ENCODE results near the gene LHPP. TPM values are rescaled to one million over a fixed set of nuclear protein-coding genes. Genes with fewer than 3 reads are reported as not detected.

LHPP gene
- total RNA-seq, 1 donor = 20.4 TPM

DNA sequence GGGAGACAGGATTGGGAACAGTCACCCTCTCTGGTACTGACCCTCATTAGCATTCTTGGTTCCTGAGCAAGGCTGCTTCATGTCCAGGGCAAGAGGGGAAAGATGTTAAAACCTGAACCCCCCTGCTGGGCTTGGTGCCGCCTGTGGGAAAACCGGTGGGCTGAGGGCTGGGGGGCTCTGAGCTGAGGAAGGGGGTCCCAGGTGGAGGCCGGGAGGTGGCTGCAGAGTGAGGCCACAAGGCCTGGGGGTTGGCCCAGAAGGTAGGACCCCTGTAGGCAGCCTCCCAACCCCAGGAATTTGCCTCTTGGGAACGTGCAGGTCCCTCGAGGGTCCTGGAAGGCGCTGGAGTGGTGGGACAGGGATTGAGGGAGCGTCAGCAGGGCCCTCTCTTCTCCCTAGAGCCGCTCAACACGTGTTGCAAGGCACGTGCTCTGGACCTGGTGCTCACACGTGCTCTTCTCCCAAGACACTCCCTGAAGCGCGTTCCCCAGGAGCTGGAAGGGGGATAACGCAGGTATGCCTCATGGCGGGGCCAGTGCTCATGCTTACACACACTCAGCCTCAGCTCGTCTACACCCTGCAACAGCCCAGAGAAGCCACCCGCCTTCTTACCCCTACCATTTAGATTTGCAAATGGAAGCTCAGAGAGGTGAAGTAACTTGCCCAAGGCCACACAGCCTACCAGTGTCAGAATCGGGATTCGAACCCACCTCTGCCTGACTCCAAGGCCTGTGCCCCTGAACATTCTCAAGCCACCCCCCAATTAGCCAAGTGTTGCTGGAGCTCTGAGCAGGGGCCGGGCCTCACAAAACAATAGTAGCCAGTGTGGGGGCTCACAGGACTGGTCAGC lies 64.4 kb downstream of the LHPP start:
- no peak overlapping the region for H3K4me3 ChIP-seq (ENCODE audit: low read length)
- peaks cover 28% of the 10 kb centered on the region for H3K4me1 ChIP-seq (ENCODE audit: insufficient read depth, low read length)
- no peaks in the 10 kb centered on the region for H3K9me3 ChIP-seq (ENCODE audit: low read depth, low read length)
- H3K27me3 ChIP-seq (ENCODE audit: insufficient read depth, low read length) = no peaks in the 10 kb centered on the region

DNA sequence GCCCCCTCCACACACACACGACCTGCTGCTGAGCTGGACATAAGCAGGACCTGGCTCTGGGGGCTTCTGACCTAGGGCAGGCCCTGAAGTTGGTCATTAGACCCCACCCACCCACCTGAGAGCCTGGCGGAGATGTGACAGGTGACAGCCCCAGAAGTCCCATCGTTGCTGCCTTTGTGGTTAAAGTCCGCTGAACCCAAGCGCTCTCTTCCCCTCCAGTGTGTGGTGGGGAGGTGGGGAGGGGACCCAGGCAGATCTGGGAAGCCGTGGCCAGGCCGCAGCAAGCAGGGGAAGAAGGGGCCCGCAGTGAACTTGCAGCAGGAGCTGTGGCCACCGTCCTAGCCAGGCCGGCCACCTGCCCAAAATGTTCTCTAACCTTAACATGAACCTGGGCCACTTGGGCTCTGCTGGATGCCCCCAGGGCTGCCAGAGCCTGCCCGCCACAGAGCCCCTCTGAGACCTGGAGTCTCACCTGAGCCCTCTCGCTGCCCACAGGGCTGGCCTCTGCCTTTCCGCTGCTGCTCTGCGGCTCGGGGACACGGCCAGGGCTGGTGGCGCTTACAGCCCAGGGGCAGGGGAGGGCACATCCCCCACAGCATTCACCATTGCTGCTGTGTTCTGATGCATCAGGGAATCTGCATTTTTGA lies 65.1 kb downstream of the LHPP start:
- no peak overlapping the region for H3K4me3 ChIP-seq (ENCODE audit: low read length)
- H3K4me1 ChIP-seq (ENCODE audit: insufficient read depth, low read length) = peaks cover 23% of the 10 kb centered on the region
- H3K27me3 ChIP-seq (ENCODE audit: insufficient read depth, low read length) = no peaks in the 10 kb centered on the region
- no peaks in the 10 kb centered on the region for H3K9me3 ChIP-seq (ENCODE audit: low read depth, low read length)

DNA sequence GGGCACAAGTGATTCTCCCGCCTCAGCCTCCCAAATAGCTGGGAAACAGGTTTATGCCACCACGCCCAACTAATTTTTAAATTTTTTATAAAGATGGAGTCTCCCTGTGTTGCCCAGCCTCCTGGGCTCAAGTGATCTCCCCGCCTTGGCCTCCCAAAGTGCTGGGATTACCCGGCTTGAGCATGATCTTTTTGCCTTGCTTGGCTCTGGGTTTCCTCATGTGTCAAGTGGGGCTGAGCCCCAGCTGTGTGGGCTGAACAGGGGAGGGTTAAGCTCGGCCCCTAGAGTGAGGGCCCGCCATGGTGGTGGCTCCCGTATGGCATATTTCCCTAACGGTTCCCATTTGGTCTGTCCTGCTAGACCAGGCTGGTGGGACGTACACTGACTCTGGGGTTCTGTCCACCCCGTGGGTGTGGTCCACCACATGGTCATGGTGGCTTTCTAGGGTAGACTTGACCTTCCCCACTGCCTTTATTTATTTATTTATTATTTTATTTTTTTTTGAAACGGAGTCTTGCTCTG lies 66.3 kb downstream of the LHPP start:
- H3K4me3 ChIP-seq (ENCODE audit: low read length) = no peak overlapping the region

GRCh38 chr10:124529661-124530214 lies 68.1 kb downstream of the LHPP start:
- no peaks in the 10 kb centered on the region for H3K9me3 ChIP-seq (ENCODE audit: low read depth, low read length)
- H3K4me1 ChIP-seq (ENCODE audit: insufficient read depth, low read length) = peaks cover 16% of the 10 kb centered on the region
- H3K27me3 ChIP-seq (ENCODE audit: insufficient read depth, low read length) = no peaks in the 10 kb centered on the region
- no peak overlapping the region for H3K4me3 ChIP-seq (ENCODE audit: low read length)

More for the DNA sequence above, 66.3 kb downstream of the LHPP start:
- H3K4me1 ChIP-seq (ENCODE audit: insufficient read depth, low read length) = peaks cover 19% of the 10 kb centered on the region
- no peaks in the 10 kb centered on the region for H3K27me3 ChIP-seq (ENCODE audit: insufficient read depth, low read length)
- H3K9me3 ChIP-seq (ENCODE audit: low read depth, low read length) = no peaks in the 10 kb centered on the region

DNA sequence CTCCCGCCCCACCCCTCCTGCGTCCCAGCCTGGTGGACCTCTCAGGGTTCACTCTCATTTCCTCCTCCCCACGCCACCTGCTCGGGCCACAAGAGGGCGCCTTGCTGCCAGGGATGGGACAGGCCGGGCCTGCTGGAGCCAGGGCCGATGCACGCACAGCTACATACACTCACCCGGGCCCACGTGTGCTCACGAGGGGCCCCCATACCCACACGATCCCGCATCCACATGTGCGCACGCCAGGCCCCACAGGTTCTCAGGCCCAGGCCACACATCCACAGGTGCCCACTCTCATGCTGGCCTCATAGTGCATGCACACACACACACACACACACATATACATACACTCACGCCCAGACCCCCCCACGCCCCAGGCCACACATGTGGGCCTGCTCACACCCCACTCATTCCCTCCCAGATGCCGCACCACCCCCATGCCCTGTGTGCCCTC lies 68.6 kb downstream of the LHPP start:
- Histone ChIP-seq H3K27me3 (ENCODE audit: insufficient read depth, low read length) (no peaks in the 10 kb centered on the region), H3K4me3 (ENCODE audit: low read length) (no peak overlapping the region), H3K9me3 (ENCODE audit: low read depth, low read length) (no peaks in the 10 kb centered on the region), H3K4me1 (ENCODE audit: insufficient read depth, low read length) (peaks cover 21% of the 10 kb centered on the region)

GRCh38 chr10:124530816-124531215 lies 69.2 kb downstream of the LHPP start:
- no peaks in the 10 kb centered on the region for H3K9me3 ChIP-seq (ENCODE audit: low read depth, low read length)
- peaks cover 26% of the 10 kb centered on the region for H3K4me1 ChIP-seq (ENCODE audit: insufficient read depth, low read length)
- no peaks in the 10 kb centered on the region for H3K27me3 ChIP-seq (ENCODE audit: insufficient read depth, low read length)
- no peak overlapping the region for H3K4me3 ChIP-seq (ENCODE audit: low read length)

GRCh38 chr10:124532106-124532641 lies 70.6 kb downstream of the LHPP start:
- Histone ChIP-seq H3K4me1 (ENCODE audit: insufficient read depth, low read length) (peaks cover 34% of the 10 kb centered on the region), H3K9me3 (ENCODE audit: low read depth, low read length) (no peaks in the 10 kb centered on the region), H3K27me3 (ENCODE audit: insufficient read depth, low read length) (no peaks in the 10 kb centered on the region), H3K4me3 (ENCODE audit: low read length) (no peak overlapping the region)

GRCh38 chr10:124532788-124533187 lies 71.2 kb downstream of the LHPP start:
- Histone ChIP-seq H3K4me1 (ENCODE audit: insufficient read depth, low read length) (peaks cover 34% of the 10 kb centered on the region), H3K27me3 (ENCODE audit: insufficient read depth, low read length) (no peaks in the 10 kb centered on the region), H3K4me3 (ENCODE audit: low read length) (no peak overlapping the region), H3K9me3 (ENCODE audit: low read depth, low read length) (no peaks in the 10 kb centered on the region)

GRCh38 chr10:124533266-124533665 lies 71.6 kb downstream of the LHPP start:
- H3K9me3 ChIP-seq (ENCODE audit: low read depth, low read length) = no peaks in the 10 kb centered on the region
- no peaks in the 10 kb centered on the region for H3K27me3 ChIP-seq (ENCODE audit: insufficient read depth, low read length)
- peaks cover 34% of the 10 kb centered on the region for H3K4me1 ChIP-seq (ENCODE audit: insufficient read depth, low read length)
- H3K4me3 ChIP-seq (ENCODE audit: low read length) = no peak overlapping the region

GRCh38 chr10:124534231-124534798 lies 72.7 kb downstream of the LHPP start:
- Histone ChIP-seq H3K4me3 (ENCODE audit: low read length) (no peak overlapping the region), H3K4me1 (ENCODE audit: insufficient read depth, low read length) (peaks cover 34% of the 10 kb centered on the region), H3K9me3 (ENCODE audit: low read depth, low read length) (no peaks in the 10 kb centered on the region), H3K27me3 (ENCODE audit: insufficient read depth, low read length) (no peaks in the 10 kb centered on the region)

- no peaks in the 10 kb centered on the region for H3K9me3 ChIP-seq (ENCODE audit: low read depth, low read length)
- H3K4me1 ChIP-seq (ENCODE audit: insufficient read depth, low read length) = peaks cover 35% of the 10 kb centered on the region
- no peak overlapping the region for H3K4me3 ChIP-seq (ENCODE audit: low read length)
- H3K27me3 ChIP-seq (ENCODE audit: insufficient read depth, low read length) = no peaks in the 10 kb centered on the region
Measured at GRCh38 chr10:124534826-124535601, 73.4 kb downstream of the LHPP start.

DNA sequence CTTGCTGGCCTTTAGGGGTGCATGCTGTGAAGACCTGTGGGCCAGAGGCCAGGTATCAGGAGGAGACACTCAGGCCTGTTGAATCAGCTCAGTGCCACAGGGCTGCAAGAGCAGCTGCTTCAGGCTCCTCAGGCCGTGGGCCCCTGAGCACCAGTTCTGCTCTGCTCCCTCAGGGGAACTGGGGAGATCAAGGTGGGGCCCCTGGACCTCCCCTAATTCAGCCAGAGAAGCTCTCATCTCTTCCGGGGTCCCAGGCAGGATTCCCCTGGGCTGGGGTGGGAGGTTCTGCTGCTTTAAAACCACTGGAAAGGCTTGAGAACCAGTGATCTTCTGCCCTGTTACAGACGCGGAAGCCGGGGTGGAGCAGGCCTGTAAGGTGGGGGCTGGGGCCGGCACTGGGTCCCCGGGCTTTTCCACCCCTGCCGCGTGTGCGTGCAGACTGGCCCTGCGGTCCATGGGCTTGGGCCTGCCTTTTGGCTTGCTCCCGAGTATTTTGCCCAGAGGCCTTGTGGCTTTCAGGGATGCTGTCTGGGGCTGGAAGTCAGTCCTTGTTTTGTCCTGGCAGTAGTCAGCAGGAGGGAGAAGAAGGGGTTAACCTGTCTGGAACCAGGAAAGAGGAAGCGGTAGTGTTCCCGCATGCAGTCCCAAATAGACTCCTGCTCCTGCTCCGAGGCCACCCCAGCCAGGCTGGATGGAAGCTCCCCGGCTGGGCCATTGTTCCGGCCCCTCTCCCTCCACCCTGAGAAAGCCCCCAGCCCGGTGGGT lies 74.3 kb downstream of the LHPP start:
- Histone ChIP-seq H3K4me3 (ENCODE audit: low read length) (no peak overlapping the region), H3K27me3 (ENCODE audit: insufficient read depth, low read length) (no peaks in the 10 kb centered on the region), H3K9me3 (ENCODE audit: low read depth, low read length) (no peaks in the 10 kb centered on the region), H3K4me1 (ENCODE audit: insufficient read depth, low read length) (peaks cover 37% of the 10 kb centered on the region)

GRCh38 chr10:124536496-124537050 lies 75.0 kb downstream of the LHPP start:
- Histone ChIP-seq H3K9me3 (ENCODE audit: low read depth, low read length) (no peaks in the 10 kb centered on the region), H3K4me3 (ENCODE audit: low read length) (no peak overlapping the region), H3K4me1 (ENCODE audit: insufficient read depth, low read length) (peaks cover 37% of the 10 kb centered on the region), H3K27me3 (ENCODE audit: insufficient read depth, low read length) (no peaks in the 10 kb centered on the region)

Measured in mononuclear cell (primary cell).